ENCODE measurements around the gene GALNTL6.

Gene GALNTL6

GRCh38 chr4:172653676-172654075 lies 840.5 kb downstream of the GALNTL6 start:
- no peak for TF ChIP-seq CTCF (IDR thresholded peaks at IDR 0.05; ENCODE audit: poor library complexity, severe bottlenecking)
- DNase-seq (ENCODE audit: low spot score) (no peak), ATAC-seq (ENCODE audit: low read depth) (no peak)
- no peaks in the 10 kb centered on the region for H3K27me3 ChIP-seq (ENCODE audit: insufficient read depth, poor library complexity, severe bottlenecking)
- H3K36me3 ChIP-seq (ENCODE audit: low read depth), result no peaks in the 10 kb centered on the region
- H3K4me3 ChIP-seq (ENCODE audit: severe bottlenecking), result no peak overlapping the region
- peaks cover 3% of the 10 kb centered on the region for H3K4me1 ChIP-seq (ENCODE audit: insufficient read depth, poor library complexity, severe bottlenecking)
- no peaks in the 10 kb centered on the region for H3K9me3 ChIP-seq (ENCODE audit: severe bottlenecking)
- no peak overlapping the region for H3K27ac ChIP-seq (ENCODE audit: poor library complexity, severe bottlenecking)

- no peak overlapping the region for H3K27ac ChIP-seq (ENCODE audit: poor library complexity, severe bottlenecking)
Measured at GRCh38 chr4:172654457-172654856, 841.3 kb downstream of the GALNTL6 start.

GRCh38 chr4:172656055-172656454 lies 842.9 kb downstream of the GALNTL6 start:
- DNase-seq (ENCODE audit: low spot score), result no peak
- TF ChIP-seq CTCF (IDR thresholded peaks at IDR 0.05; ENCODE audit: poor library complexity, severe bottlenecking), result no peak

More at GRCh38 chr4:172654457-172654856, 841.3 kb downstream of the GALNTL6 start:
- TF ChIP-seq CTCF (IDR thresholded peaks at IDR 0.05; ENCODE audit: poor library complexity, severe bottlenecking), result no peak
- no peaks in the 10 kb centered on the region for H3K27me3 ChIP-seq (ENCODE audit: insufficient read depth, poor library complexity, severe bottlenecking)
- DNase-seq (ENCODE audit: low spot score) (no peak), ATAC-seq (ENCODE audit: low read depth) (no peak)
- H3K36me3 ChIP-seq (ENCODE audit: low read depth), result no peaks in the 10 kb centered on the region
- H3K4me1 ChIP-seq (ENCODE audit: insufficient read depth, poor library complexity, severe bottlenecking), result no peaks in the 10 kb centered on the region
- H3K4me3 ChIP-seq (ENCODE audit: severe bottlenecking), result no peak overlapping the region
- no peaks in the 10 kb centered on the region for H3K9me3 ChIP-seq (ENCODE audit: severe bottlenecking)

GRCh38 chr4:172657081-172657480 lies 843.9 kb downstream of the GALNTL6 start:
- DNase-seq (ENCODE audit: low spot score) (no peak), ATAC-seq (ENCODE audit: low read depth) (no peak)
- Histone ChIP-seq H3K27ac (ENCODE audit: poor library complexity, severe bottlenecking) (no peak overlapping the region), H3K27me3 (ENCODE audit: insufficient read depth, poor library complexity, severe bottlenecking) (no peaks in the 10 kb centered on the region), H3K9me3 (ENCODE audit: severe bottlenecking) (no peaks in the 10 kb centered on the region), H3K36me3 (ENCODE audit: low read depth) (no peaks in the 10 kb centered on the region), H3K4me1 (ENCODE audit: insufficient read depth, poor library complexity, severe bottlenecking) (no peaks in the 10 kb centered on the region), H3K4me3 (ENCODE audit: severe bottlenecking) (no peak overlapping the region)
- TF ChIP-seq CTCF (IDR thresholded peaks at IDR 0.05; ENCODE audit: poor library complexity, severe bottlenecking), result no peak

More at GRCh38 chr4:172656055-172656454, 842.9 kb downstream of the GALNTL6 start:
- H3K27ac ChIP-seq (ENCODE audit: poor library complexity, severe bottlenecking), result no peak overlapping the region
- H3K27me3 ChIP-seq (ENCODE audit: insufficient read depth, poor library complexity, severe bottlenecking), result no peaks in the 10 kb centered on the region
- no peaks in the 10 kb centered on the region for H3K9me3 ChIP-seq (ENCODE audit: severe bottlenecking)
- no peaks in the 10 kb centered on the region for H3K4me1 ChIP-seq (ENCODE audit: insufficient read depth, poor library complexity, severe bottlenecking)
- no peak for ATAC-seq (ENCODE audit: low read depth)
- no peaks in the 10 kb centered on the region for H3K36me3 ChIP-seq (ENCODE audit: low read depth)
- no peak overlapping the region for H3K4me3 ChIP-seq (ENCODE audit: severe bottlenecking)

GRCh38 chr4:172660251-172660650 lies 847.0 kb downstream of the GALNTL6 start:
- no peaks in the 10 kb centered on the region for H3K27me3 ChIP-seq (ENCODE audit: insufficient read depth, poor library complexity, severe bottlenecking)
- no peaks in the 10 kb centered on the region for H3K36me3 ChIP-seq (ENCODE audit: low read depth)
- H3K27ac ChIP-seq (ENCODE audit: poor library complexity, severe bottlenecking), result no peak overlapping the region
- H3K4me1 ChIP-seq (ENCODE audit: insufficient read depth, poor library complexity, severe bottlenecking), result no peaks in the 10 kb centered on the region
- ATAC-seq (ENCODE audit: low read depth) (no peak), DNase-seq (ENCODE audit: low spot score) (no peak)
- no peak for TF ChIP-seq CTCF (IDR thresholded peaks at IDR 0.05; ENCODE audit: poor library complexity, severe bottlenecking)
- H3K4me3 ChIP-seq (ENCODE audit: severe bottlenecking), result no peak overlapping the region
- no peaks in the 10 kb centered on the region for H3K9me3 ChIP-seq (ENCODE audit: severe bottlenecking)

All from RWPE2 (cell line).